Measurements from ENCODE around the gene RCAN1.
A peak's percentile ranks its signal among the peaks of the same experiment; 100 is the strongest.

The RCAN1 gene

GRCh38 chr21:34614628-34615486, at the start of gene RCAN1:
Gene RCAN1 (minus strand): TSS chr21:34615113. CDS start chr21:34615011, 102 bp downstream.
- DNase-seq = peak; percentile 80 to 86

GRCh38 chr21:34661848-34662247, 46.9 kb upstream of the RCAN1 start:
- DNase-seq = no peak

GRCh38 chr21:34653522-34653921, 38.6 kb upstream of the RCAN1 start:
- no peak for DNase-seq

- DNase-seq = no peak
Observed at GRCh38 chr21:34651642-34652041, 36.7 kb upstream of the RCAN1 start.

- DNase-seq = no peak
Observed at GRCh38 chr21:34650861-34651431, 36.0 kb upstream of the RCAN1 start.

- DNase-seq = no peak
Observed at GRCh38 chr21:34649400-34649799, 34.5 kb upstream of the RCAN1 start.

- no peak for DNase-seq
Observed at GRCh38 chr21:34648739-34649297, 33.9 kb upstream of the RCAN1 start.

GRCh38 chr21:34647555-34647954, 32.6 kb upstream of the RCAN1 start:
- DNase-seq = no peak

GRCh38 chr21:34644825-34645224, 29.9 kb upstream of the RCAN1 start:
- no peak for DNase-seq

- DNase-seq = no peak
Observed at GRCh38 chr21:34642211-34643075, 27.5 kb upstream of the RCAN1 start.

- no peak for DNase-seq
Observed at GRCh38 chr21:34640858-34641257, 25.9 kb upstream of the RCAN1 start.

GRCh38 chr21:34639882-34640788, 25.2 kb upstream of the RCAN1 start:
- peak; percentile 27 to 54 for DNase-seq

- no peak for DNase-seq
Observed at GRCh38 chr21:34639250-34639649, 24.3 kb upstream of the RCAN1 start.

GRCh38 chr21:34636961-34637360, 22.0 kb upstream of the RCAN1 start:
- DNase-seq = no peak

- DNase-seq = no peak
Observed at GRCh38 chr21:34635307-34635706, 20.4 kb upstream of the RCAN1 start.

GRCh38 chr21:34632498-34632897, 17.6 kb upstream of the RCAN1 start:
- DNase-seq = no peak

GRCh38 chr21:34630536-34631143, 15.7 kb upstream of the RCAN1 start:
- peak in 1 of 2 experiments; percentile 11 for DNase-seq

- no peak for DNase-seq
Observed at GRCh38 chr21:34626131-34626530, 11.2 kb upstream of the RCAN1 start.

- DNase-seq = no peak
Observed at GRCh38 chr21:34625030-34625593, 10.2 kb upstream of the RCAN1 start.

GRCh38 chr21:34623516-34623915, 8.6 kb upstream of the RCAN1 start:
- DNase-seq = no peak

Measured in stimulated activated CD4-positive, alpha-beta T cell treated with anti-CD3 and anti-CD28 coated beads, Interleukin-4, amount 100 ng/mL, for 4 hours (primary cell).